Germinal center (tissue), 1 donor: ENCODE results near the gene HTR1D.
"Not testable (repeated sequence)": the region's sequence is repeated elsewhere in the genome, so short reads cannot be mapped to it uniquely, and the experiment has no call there.

Experiments
- DNase-seq: peaks from one replicate; pipeline ENCODE4 v3.0.0; 2012; ENCODE audit warnings: mixed read lengths, low spot score

Gene HTR1D

GRCh38 chr1:23217421-23218115 is at the start of gene HTR1D:
TSS of gene HTR1D (minus strand) at chr1:23217502. CDS start at chr1:23194219, 23,283 bp downstream.
- DNase-seq, result no peak

GRCh38 chr1:23263380-23263887 is 46.1 kb upstream of the HTR1D start:
- no peak for DNase-seq

- DNase-seq, result not testable (repeated sequence)
Measured at GRCh38 chr1:23258082-23258481, 40.8 kb upstream of the HTR1D start.

GRCh38 chr1:23257371-23257770 is 40.1 kb upstream of the HTR1D start:
- DNase-seq, result not testable (repeated sequence)

GRCh38 chr1:23254584-23254983 is 37.3 kb upstream of the HTR1D start:
- DNase-seq, result no peak

- no peak for DNase-seq
Measured at GRCh38 chr1:23251812-23252211, 34.5 kb upstream of the HTR1D start.

- no peak for DNase-seq
Measured at GRCh38 chr1:23249787-23250454, 32.6 kb upstream of the HTR1D start.

- no peak for DNase-seq
Measured at GRCh38 chr1:23247276-23247675, 30.0 kb upstream of the HTR1D start.

- no peak for DNase-seq
Measured at GRCh38 chr1:23246274-23246673, 29.0 kb upstream of the HTR1D start.

GRCh38 chr1:23244256-23244761 is 27.0 kb upstream of the HTR1D start:
- DNase-seq, result no peak

- DNase-seq, result no peak
Measured at GRCh38 chr1:23242414-23242813, 25.1 kb upstream of the HTR1D start.

GRCh38 chr1:23239638-23240295 is 22.5 kb upstream of the HTR1D start:
- no peak for DNase-seq

- DNase-seq, result no peak
Measured at GRCh38 chr1:23238565-23238964, 21.3 kb upstream of the HTR1D start.

GRCh38 chr1:23237508-23237907 is 20.2 kb upstream of the HTR1D start:
- no peak for DNase-seq

- no peak for DNase-seq
Measured at GRCh38 chr1:23227806-23228205, 10.5 kb upstream of the HTR1D start.

- no peak for DNase-seq
Measured at GRCh38 chr1:23224739-23225648, 7.7 kb upstream of the HTR1D start.

- DNase-seq, result not testable (repeated sequence)
Measured at GRCh38 chr1:23223963-23224362, 6.7 kb upstream of the HTR1D start.

- not testable (repeated sequence) for DNase-seq
Measured at GRCh38 chr1:23223490-23223951, 6.2 kb upstream of the HTR1D start.

GRCh38 chr1:23222742-23223141 is 5.4 kb upstream of the HTR1D start:
- DNase-seq, result no peak

- DNase-seq, result no peak
Measured at GRCh38 chr1:23222331-23222730, 5.0 kb upstream of the HTR1D start.

GRCh38 chr1:23221107-23221506 is 3.8 kb upstream of the HTR1D start:
- no peak for DNase-seq
